ENCODE measurements around the gene C3AR1. TPM values are rescaled to one million over a fixed set of nuclear protein-coding genes. Genes with fewer than 3 reads are reported as not detected.

The C3AR1 gene
- polyA plus RNA-seq, 1 donor (not counting 4 experiments of a cell fraction or from before 2014, with no cell fraction given): 0.60 TPM

- Histone ChIP-seq H3K27ac (ENCODE audit: control insufficient read depth, insufficient read depth, low read length) (no peak overlapping the region), H2AFZ (ENCODE audit: control insufficient read depth, low read length) (no peak overlapping the region), H4K20me1 (ENCODE audit: control insufficient read depth, extremely low read depth, insufficient read depth, low read length) (no peaks in the 10 kb centered on the region), H3K9me3 (ENCODE audit: control insufficient read depth, low read depth, low read length) (no peaks in the 10 kb centered on the region), H3K9me1 (ENCODE audit: control insufficient read depth, extremely low read depth, insufficient read depth, low read length) (no peaks in the 10 kb centered on the region), H3K4me1 (ENCODE audit: control insufficient read depth, extremely low read depth, insufficient read depth, low read length) (peaks cover 10% of the 10 kb centered on the region), H3K9ac (ENCODE audit: control insufficient read depth, extremely low read depth, insufficient read depth, low read length) (no peak overlapping the region), H3K4me3 (ENCODE audit: control insufficient read depth in 2 of 3, extremely low read depth in 1 of 3, insufficient read depth in 2 of 3, low read depth in 1 of 3, low read length in 3 of 3) (no peak overlapping the region), H3K27me3 (ENCODE audit: control insufficient read depth, extremely low read depth, insufficient read depth, low read length) (no peaks in the 10 kb centered on the region), H3K79me2 (ENCODE audit: control insufficient read depth, insufficient read depth, low read length) (no peaks in the 10 kb centered on the region), H3K36me3 (ENCODE audit: control insufficient read depth in 2 of 2, extremely low read depth in 1 of 2, insufficient read depth in 2 of 2, low read length in 2 of 2) (no peaks in the 10 kb centered on the region), H3K4me2 (ENCODE audit: control insufficient read depth, extremely low read depth, insufficient read depth, low read depth, low read length) (no peak overlapping the region)
- dilution Hi-C loops (cut with MboI; ENCODE audit: extremely low pct_ligation_motif_present, low sequenced_read_pairs): no loop called here
- no peak for FAIRE-seq
- TF ChIP-seq CTCF (optimal IDR thresholded peaks at IDR 0.05 in 1 of 3, IDR thresholded peaks at IDR 0.05 in 1 of 3, conservative IDR thresholded peaks at IDR 0.05 in 1 of 3; ENCODE audit: extremely low read depth in 1 of 3, insufficient read depth in 2 of 3, low read length in 3 of 3): no peak
- TF ChIP-seq EZH2 (IDR thresholded peaks at IDR 0.05; ENCODE audit: low read length): no peak
- DNase-seq (ENCODE audit: low read depth, low spot score): no peak
Observed at GRCh38 chr12:8064131-8064530, 2.0 kb downstream of the C3AR1 start.

- Histone ChIP-seq H3K27me3 (ENCODE audit: control insufficient read depth, extremely low read depth, insufficient read depth, low read length) (no peaks in the 10 kb centered on the region), H3K4me2 (ENCODE audit: control insufficient read depth, extremely low read depth, insufficient read depth, low read depth, low read length) (no peak overlapping the region), H2AFZ (ENCODE audit: control insufficient read depth, low read length) (no peak overlapping the region), H3K4me3 (ENCODE audit: control insufficient read depth in 2 of 3, extremely low read depth in 1 of 3, insufficient read depth in 2 of 3, low read depth in 1 of 3, low read length in 3 of 3) (no peak overlapping the region), H3K79me2 (ENCODE audit: control insufficient read depth, insufficient read depth, low read length) (no peaks in the 10 kb centered on the region), H3K9ac (ENCODE audit: control insufficient read depth, extremely low read depth, insufficient read depth, low read length) (no peak overlapping the region), H3K36me3 (ENCODE audit: control insufficient read depth in 2 of 2, extremely low read depth in 1 of 2, insufficient read depth in 2 of 2, low read length in 2 of 2) (peaks cover 0 to 8% of the 10 kb centered on the region in 2 experiments), H4K20me1 (ENCODE audit: control insufficient read depth, extremely low read depth, insufficient read depth, low read length) (no peaks in the 10 kb centered on the region), H3K9me1 (ENCODE audit: control insufficient read depth, extremely low read depth, insufficient read depth, low read length) (no peaks in the 10 kb centered on the region), H3K27ac (ENCODE audit: control insufficient read depth, insufficient read depth, low read length) (no peak overlapping the region), H3K9me3 (ENCODE audit: control insufficient read depth, low read depth, low read length) (no peaks in the 10 kb centered on the region), H3K4me1 (ENCODE audit: control insufficient read depth, extremely low read depth, insufficient read depth, low read length) (no peaks in the 10 kb centered on the region)
- dilution Hi-C loops (cut with MboI; ENCODE audit: extremely low pct_ligation_motif_present, low sequenced_read_pairs): no loop called here
- no peak for TF ChIP-seq CTCF (optimal IDR thresholded peaks at IDR 0.05 in 1 of 3, IDR thresholded peaks at IDR 0.05 in 1 of 3, conservative IDR thresholded peaks at IDR 0.05 in 1 of 3; ENCODE audit: extremely low read depth in 1 of 3, insufficient read depth in 2 of 3, low read length in 3 of 3)
- TF ChIP-seq EZH2 (IDR thresholded peaks at IDR 0.05; ENCODE audit: low read length): no peak
- FAIRE-seq (no peak), DNase-seq (ENCODE audit: low read depth, low spot score) (no peak)
Observed at GRCh38 chr12:8058506-8058905, 7.7 kb downstream of the C3AR1 start.

All from keratinocyte (primary cell).